Measurements from ENCODE around the gene TIMM17A.
"Not testable (repeated sequence)": the region's sequence is repeated elsewhere in the genome, so short reads cannot be mapped to it uniquely, and the experiment has no call there.

The TIMM17A gene

DNA sequence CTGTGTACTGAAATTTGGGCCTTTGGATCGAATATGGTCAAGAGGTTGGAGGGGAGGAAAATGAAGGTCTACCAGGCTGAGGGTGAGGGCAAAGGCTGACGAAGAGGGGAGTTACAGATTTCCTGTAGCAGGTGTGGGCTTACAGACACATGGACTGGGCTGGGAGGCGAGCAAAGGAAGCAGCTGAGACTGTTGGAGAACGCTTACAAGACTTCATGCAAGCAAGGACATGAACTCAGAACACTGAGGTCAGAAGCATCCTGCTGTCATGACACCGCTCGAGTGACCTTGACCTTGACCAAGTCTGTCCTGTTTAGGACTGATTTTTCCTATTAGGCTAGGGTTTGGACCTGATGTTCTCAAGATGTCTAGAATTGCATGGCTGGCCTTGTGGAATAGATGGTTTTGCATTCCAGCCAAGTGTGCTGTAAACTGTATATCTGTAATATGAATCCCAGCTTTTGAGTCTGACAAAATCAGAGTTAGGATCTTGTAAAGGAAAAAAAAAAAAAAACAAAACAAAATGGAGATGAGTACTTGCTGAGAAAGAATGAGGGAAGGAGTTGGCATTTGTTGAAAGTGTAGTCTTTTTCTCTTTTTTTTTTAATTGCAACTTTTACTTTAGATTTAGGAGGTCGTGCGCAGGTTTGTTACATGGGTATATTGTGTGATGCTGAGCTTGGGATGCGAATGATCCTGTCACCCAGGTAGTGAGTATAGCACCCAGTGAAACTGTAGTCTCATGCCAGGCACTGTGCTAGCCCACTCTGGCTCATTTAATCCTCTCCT is 60.9 kb downstream of the TIMM17A start:
- TF ChIP-seq SUZ12 (IDR thresholded peaks at IDR 0.05; ENCODE audit: extremely low read depth, insufficient read depth, insufficient read length) (no peak), YY1 (IDR thresholded peaks at IDR 0.05; ENCODE audit: insufficient read depth, insufficient read length) (no peak), ZNF274 (IDR thresholded peaks at IDR 0.05; ENCODE audit: low read depth, low read length) (no peak)
- Histone ChIP-seq H3K4me3 (ENCODE audit: insufficient read length, low read depth) (no peak overlapping the region), H3K9ac (ENCODE audit: insufficient read length, low read depth) (no peak overlapping the region), H3K36me3 (ENCODE audit: insufficient read depth, insufficient read length, low read length) (peaks cover 51% of the 10 kb centered on the region), H3K9me3 (ENCODE audit: insufficient read depth, low read length) (no peaks in the 10 kb centered on the region), H3K27me3 (ENCODE audit: insufficient read depth, insufficient read length) (no peaks in the 10 kb centered on the region), H3K4me1 (ENCODE audit: insufficient read depth, insufficient read length) (peaks cover 35% of the 10 kb centered on the region)
- no peak for DNase-seq (ENCODE audit: low read depth, low spot score)

DNA sequence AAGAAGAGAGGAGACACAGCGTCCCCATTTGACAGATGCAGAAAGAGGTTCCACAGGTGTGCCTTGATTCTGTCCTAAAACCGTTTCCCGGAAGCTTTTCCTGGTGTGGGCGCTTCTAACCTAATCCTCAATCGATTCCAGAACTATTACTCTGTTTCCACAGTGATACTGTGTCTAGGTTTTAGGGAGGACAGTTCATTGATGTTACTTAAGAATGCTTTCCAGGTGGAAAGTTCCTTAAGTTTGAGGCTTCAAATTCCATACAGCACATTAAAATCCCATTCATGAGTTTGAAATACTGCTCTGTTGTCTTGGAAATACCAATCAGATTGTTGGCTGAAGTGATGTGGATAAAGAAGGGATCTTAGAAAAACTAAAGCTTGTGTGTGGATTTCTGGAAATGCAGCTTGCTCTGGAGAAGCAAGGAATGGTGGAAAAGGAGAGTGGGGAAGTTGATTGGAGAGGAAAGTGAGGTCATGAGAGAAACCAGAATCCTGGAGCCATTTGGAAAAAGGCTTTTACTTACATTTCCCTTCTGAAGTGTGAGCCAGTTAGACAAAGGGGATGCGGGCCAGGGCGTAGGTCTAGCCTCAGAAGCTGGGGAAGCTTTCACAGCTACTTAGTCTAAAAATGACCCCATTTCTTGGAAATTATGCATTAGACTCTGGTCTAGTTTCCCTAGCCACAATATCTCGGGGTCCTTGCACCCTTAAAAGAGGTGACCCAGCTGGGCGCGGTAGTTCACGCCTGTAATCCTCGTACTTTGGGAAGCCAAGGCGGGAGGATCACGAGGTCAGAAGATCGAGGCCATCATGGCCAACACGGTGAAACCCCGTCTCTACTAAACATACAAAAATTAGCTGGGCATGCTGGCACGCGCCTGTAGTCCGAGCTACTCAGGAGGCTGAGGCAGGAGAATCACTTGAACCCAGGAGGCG is 61.8 kb downstream of the TIMM17A start:
- peaks cover 30% of the 10 kb centered on the region for H3K4me1 ChIP-seq (ENCODE audit: insufficient read depth, insufficient read length)
- no peak overlapping the region for H3K4me3 ChIP-seq (ENCODE audit: insufficient read length, low read depth)
- TF ChIP-seq ZNF274 (IDR thresholded peaks at IDR 0.05; ENCODE audit: low read depth, low read length) (no peak), YY1 (IDR thresholded peaks at IDR 0.05; ENCODE audit: insufficient read depth, insufficient read length) (no peak), SUZ12 (IDR thresholded peaks at IDR 0.05; ENCODE audit: extremely low read depth, insufficient read depth, insufficient read length) (no peak)
- H3K9ac ChIP-seq (ENCODE audit: insufficient read length, low read depth): no peak overlapping the region
- no peaks in the 10 kb centered on the region for H3K27me3 ChIP-seq (ENCODE audit: insufficient read depth, insufficient read length)
- H3K9me3 ChIP-seq (ENCODE audit: insufficient read depth, low read length): no peaks in the 10 kb centered on the region
- DNase-seq (ENCODE audit: low read depth, low spot score): no peak
- peaks cover 46% of the 10 kb centered on the region for H3K36me3 ChIP-seq (ENCODE audit: insufficient read depth, insufficient read length, low read length)

DNA sequence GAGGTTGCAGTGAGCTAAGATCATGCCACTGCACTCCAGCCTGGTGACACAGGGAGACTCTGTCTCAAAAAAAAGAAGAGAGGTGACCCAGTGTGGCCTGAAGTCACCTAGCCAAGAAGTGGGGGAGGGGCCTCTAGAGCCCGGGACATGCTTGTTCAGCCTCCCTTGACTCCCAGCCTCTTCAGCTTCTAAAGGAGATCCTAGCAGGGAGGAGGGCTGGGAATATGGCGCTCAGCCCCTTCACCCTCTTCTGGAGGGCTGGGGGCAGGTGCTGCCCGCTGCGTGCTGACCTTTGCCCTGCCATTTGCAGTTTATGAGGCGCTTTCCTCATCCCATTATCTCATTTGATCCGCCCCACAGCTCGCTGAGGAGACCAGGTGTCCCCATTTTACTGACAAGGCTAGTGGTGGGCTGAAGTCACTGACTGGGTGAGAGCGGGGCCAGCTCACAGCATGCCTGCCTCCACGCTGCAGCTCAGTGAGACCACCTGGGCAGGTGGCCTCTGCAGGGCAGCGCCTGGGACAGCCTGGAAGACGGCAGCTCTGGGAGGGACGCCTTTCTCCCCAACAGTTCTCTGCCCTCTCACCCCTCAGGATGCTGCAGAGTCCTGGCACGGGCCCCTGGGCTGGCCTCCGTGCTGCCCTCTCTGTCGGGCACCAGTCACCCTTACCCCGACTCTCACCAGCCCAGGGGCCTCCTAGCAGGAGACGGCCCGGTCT is 62.6 kb downstream of the TIMM17A start:
- Histone ChIP-seq H3K9ac (ENCODE audit: insufficient read length, low read depth) (peak overlapping the region; percentile 45), H3K36me3 (ENCODE audit: insufficient read depth, insufficient read length, low read length) (peaks cover 38% of the 10 kb centered on the region), H3K27me3 (ENCODE audit: insufficient read depth, insufficient read length) (no peaks in the 10 kb centered on the region), H3K9me3 (ENCODE audit: insufficient read depth, low read length) (no peaks in the 10 kb centered on the region), H3K4me3 (ENCODE audit: insufficient read length, low read depth) (no peak overlapping the region), H3K4me1 (ENCODE audit: insufficient read depth, insufficient read length) (peaks cover 28% of the 10 kb centered on the region)
- no peak for TF ChIP-seq SUZ12 (IDR thresholded peaks at IDR 0.05; ENCODE audit: extremely low read depth, insufficient read depth, insufficient read length)
- no peak for TF ChIP-seq ZNF274 (IDR thresholded peaks at IDR 0.05; ENCODE audit: low read depth, low read length)
- no peak for TF ChIP-seq YY1 (IDR thresholded peaks at IDR 0.05; ENCODE audit: insufficient read depth, insufficient read length)
- DNase-seq (ENCODE audit: low read depth, low spot score): no peak

DNA sequence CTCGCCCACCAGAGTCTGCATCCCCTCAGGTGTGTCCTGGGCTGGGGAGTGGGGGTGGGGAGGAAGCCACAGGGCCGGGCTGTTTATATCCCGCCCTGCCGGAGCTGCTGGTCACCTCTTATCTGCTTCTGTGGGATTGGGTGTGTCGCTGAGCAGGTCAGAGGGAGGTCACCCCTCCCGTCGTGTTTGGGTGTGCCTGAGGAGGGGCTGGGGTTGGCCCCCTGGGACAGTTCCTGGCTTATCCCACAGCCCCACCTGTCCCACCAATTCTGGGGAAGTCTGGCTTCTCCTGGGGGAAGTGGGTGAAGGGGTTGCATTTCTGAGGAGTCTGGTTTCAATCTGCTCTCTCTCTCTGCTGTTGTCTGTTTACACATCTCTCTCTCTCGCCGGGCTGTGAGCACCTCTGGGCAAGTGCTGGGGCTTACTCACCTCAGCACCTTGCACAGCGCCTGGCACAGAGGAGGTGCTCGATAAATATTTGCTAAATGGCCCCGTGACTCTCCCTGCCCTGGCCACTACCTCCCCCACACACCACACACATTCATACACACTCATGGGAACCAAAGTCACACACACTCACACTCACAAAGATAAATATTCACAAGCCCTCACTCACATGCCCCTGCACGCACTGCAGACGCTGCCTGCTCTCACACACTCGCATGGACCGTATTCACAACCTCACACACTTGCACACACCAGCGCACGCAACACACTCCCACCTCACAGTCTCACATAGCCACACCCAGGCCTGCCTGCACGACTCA is 63.3 kb downstream of the TIMM17A start:
- H3K4me1 ChIP-seq (ENCODE audit: insufficient read depth, insufficient read length): peaks cover 31% of the 10 kb centered on the region
- no peaks in the 10 kb centered on the region for H3K27me3 ChIP-seq (ENCODE audit: insufficient read depth, insufficient read length)
- peak overlapping the region; percentile 45 for H3K9ac ChIP-seq (ENCODE audit: insufficient read length, low read depth)
- TF ChIP-seq SUZ12 (IDR thresholded peaks at IDR 0.05; ENCODE audit: extremely low read depth, insufficient read depth, insufficient read length) (no peak), ZNF274 (IDR thresholded peaks at IDR 0.05; ENCODE audit: low read depth, low read length) (no peak)
- peaks cover 30% of the 10 kb centered on the region for H3K36me3 ChIP-seq (ENCODE audit: insufficient read depth, insufficient read length, low read length)
- no peak for DNase-seq (ENCODE audit: low read depth, low spot score)
- H3K9me3 ChIP-seq (ENCODE audit: insufficient read depth, low read length): no peaks in the 10 kb centered on the region
- no peak overlapping the region for H3K4me3 ChIP-seq (ENCODE audit: insufficient read length, low read depth)

DNA sequence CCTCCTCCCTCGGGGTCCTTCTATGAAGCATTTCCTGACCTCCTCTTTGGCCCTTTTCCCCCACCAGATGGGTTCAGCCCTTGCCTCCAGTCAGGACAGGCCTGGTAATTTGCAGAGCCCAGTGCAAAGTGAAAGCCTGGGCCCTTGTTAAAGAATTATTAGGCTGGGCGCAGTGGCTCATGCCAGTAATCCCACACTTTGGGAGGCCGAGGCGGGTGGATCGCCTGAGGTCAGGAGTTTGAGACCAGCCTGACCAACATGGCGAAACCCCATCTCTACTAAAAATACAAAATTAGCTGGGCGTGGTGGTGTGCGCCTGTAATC is 63.9 kb downstream of the TIMM17A start:
- not testable (repeated sequence) for H3K9me3 ChIP-seq (ENCODE audit: insufficient read depth, low read length); H3K4me3 ChIP-seq (ENCODE audit: insufficient read length, low read depth); DNase-seq (ENCODE audit: low read depth, low spot score); H3K27me3 ChIP-seq (ENCODE audit: insufficient read depth, insufficient read length); H3K9ac ChIP-seq (ENCODE audit: insufficient read length, low read depth)
- Histone ChIP-seq H3K4me1 (ENCODE audit: insufficient read depth, insufficient read length) (peaks cover 31% of the 10 kb centered on the region), H3K36me3 (ENCODE audit: insufficient read depth, insufficient read length, low read length) (peaks cover 25% of the 10 kb centered on the region)

All from NT2/D1 (cell line).